ENCODE measurements around the gene PIP5K1A.
"Not testable (repeated sequence)": the region's sequence is repeated elsewhere in the genome, so short reads cannot be mapped to it uniquely, and the experiment has no call there.

Gene PIP5K1A

DNA sequence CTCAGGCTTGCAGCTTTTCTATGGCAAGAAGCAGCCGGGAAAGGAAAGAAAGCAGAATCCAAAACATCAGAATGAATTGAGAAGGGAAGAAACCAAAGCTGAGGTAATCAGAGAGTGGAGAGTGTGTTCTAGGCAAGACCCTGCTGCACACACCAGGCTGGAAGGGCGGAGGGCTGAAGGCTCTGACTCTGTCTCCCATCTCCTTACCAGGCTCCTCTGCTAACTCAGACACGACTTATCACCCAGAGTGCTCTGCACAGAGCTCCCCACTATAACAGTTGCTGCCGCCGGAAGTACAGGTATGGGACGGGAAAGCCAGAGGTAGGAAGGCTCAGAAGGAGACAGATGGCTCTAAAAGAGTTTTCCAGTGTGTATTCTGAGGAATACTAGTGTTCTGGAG lies 31.2 kb upstream of the PIP5K1A start:
- H3K27me3 ChIP-seq (ENCODE audit: control insufficient read depth, insufficient read depth, low read length), result no peaks in the 10 kb centered on the region
- H3K27ac ChIP-seq (ENCODE audit: low read length), result no peak overlapping the region
- H3K9ac ChIP-seq (ENCODE audit: low read length), result peak overlapping the region; percentile 87
- H3K9me3 ChIP-seq (ENCODE audit: control insufficient read depth, low read depth, low read length), result no peaks in the 10 kb centered on the region
- peaks cover 10% of the 10 kb centered on the region for H3K4me1 ChIP-seq (ENCODE audit: control insufficient read depth, low read depth, low read length)
- H3K36me3 ChIP-seq (ENCODE audit: control insufficient read depth, low read depth, low read length), result peaks cover 12% of the 10 kb centered on the region
- H3K4me3 ChIP-seq (ENCODE audit: low read length), result peak overlapping the region; percentile 91

GRCh38 chr1:151171190-151171589 lies 27.2 kb upstream of the PIP5K1A start:
- H3K27me3 ChIP-seq (ENCODE audit: control insufficient read depth, insufficient read depth, low read length), result no peaks in the 10 kb centered on the region
- H3K36me3 ChIP-seq (ENCODE audit: control insufficient read depth, low read depth, low read length), result peaks cover 22% of the 10 kb centered on the region
- no peak overlapping the region for H3K4me3 ChIP-seq (ENCODE audit: low read length)
- no peak overlapping the region for H3K9ac ChIP-seq (ENCODE audit: low read length)
- no peaks in the 10 kb centered on the region for H3K9me3 ChIP-seq (ENCODE audit: control insufficient read depth, low read depth, low read length)
- H3K27ac ChIP-seq (ENCODE audit: low read length), result no peak overlapping the region
- H3K4me1 ChIP-seq (ENCODE audit: control insufficient read depth, low read depth, low read length), result peaks cover 3% of the 10 kb centered on the region

GRCh38 chr1:151175041-151175741 lies 23.2 kb upstream of the PIP5K1A start:
- Histone ChIP-seq H3K27ac (ENCODE audit: low read length) (no peak overlapping the region), H3K27me3 (ENCODE audit: control insufficient read depth, insufficient read depth, low read length) (no peaks in the 10 kb centered on the region), H3K36me3 (ENCODE audit: control insufficient read depth, low read depth, low read length) (peaks cover 39% of the 10 kb centered on the region), H3K4me3 (ENCODE audit: low read length) (no peak overlapping the region), H3K9me3 (ENCODE audit: control insufficient read depth, low read depth, low read length) (no peaks in the 10 kb centered on the region), H3K4me1 (ENCODE audit: control insufficient read depth, low read depth, low read length) (no peaks in the 10 kb centered on the region), H3K9ac (ENCODE audit: low read length) (no peak overlapping the region)

- Histone ChIP-seq H3K36me3 (ENCODE audit: control insufficient read depth, low read depth, low read length) (peaks cover 45% of the 10 kb centered on the region), H3K27ac (ENCODE audit: low read length) (no peak within 1 kb of the TSS), H3K9ac (ENCODE audit: low read length) (no peak within 1 kb of the TSS), H3K4me1 (ENCODE audit: control insufficient read depth, low read depth, low read length) (no peaks in the 10 kb centered on the region), H3K9me3 (ENCODE audit: control insufficient read depth, low read depth, low read length) (no peaks in the 10 kb centered on the region), H3K4me3 (ENCODE audit: low read length) (no peak within 1 kb of the TSS), H3K27me3 (ENCODE audit: control insufficient read depth, insufficient read depth, low read length) (no peaks in the 10 kb centered on the region)
Measured at GRCh38 chr1:151175863-151176262, 22.5 kb upstream of the PIP5K1A start, which contains the start of gene TMOD4. Gene TMOD4 (minus strand): TSS chr1:151175981. CDS start chr1:151174875, 1,106 bp downstream.

- Histone ChIP-seq H3K9ac (ENCODE audit: low read length) (no peak overlapping the region), H3K27ac (ENCODE audit: low read length) (no peak overlapping the region), H3K9me3 (ENCODE audit: control insufficient read depth, low read depth, low read length) (no peaks in the 10 kb centered on the region), H3K27me3 (ENCODE audit: control insufficient read depth, insufficient read depth, low read length) (no peaks in the 10 kb centered on the region), H3K36me3 (ENCODE audit: control insufficient read depth, low read depth, low read length) (peaks cover 52% of the 10 kb centered on the region), H3K4me3 (ENCODE audit: low read length) (no peak overlapping the region), H3K4me1 (ENCODE audit: control insufficient read depth, low read depth, low read length) (no peaks in the 10 kb centered on the region)
Measured at GRCh38 chr1:151176514-151177045, 21.8 kb upstream of the PIP5K1A start.

- Histone ChIP-seq H3K4me3 (ENCODE audit: low read length) (no peak overlapping the region), H3K27ac (ENCODE audit: low read length) (no peak overlapping the region), H3K9me3 (ENCODE audit: control insufficient read depth, low read depth, low read length) (no peaks in the 10 kb centered on the region), H3K27me3 (ENCODE audit: control insufficient read depth, insufficient read depth, low read length) (no peaks in the 10 kb centered on the region), H3K36me3 (ENCODE audit: control insufficient read depth, low read depth, low read length) (peaks cover 46% of the 10 kb centered on the region), H3K9ac (ENCODE audit: low read length) (no peak overlapping the region), H3K4me1 (ENCODE audit: control insufficient read depth, low read depth, low read length) (peaks cover 3% of the 10 kb centered on the region)
Measured at GRCh38 chr1:151184211-151184610, 14.1 kb upstream of the PIP5K1A start.

GRCh38 chr1:151187205-151187604 lies 11.1 kb upstream of the PIP5K1A start:
- Histone ChIP-seq H3K4me1 (ENCODE audit: control insufficient read depth, low read depth, low read length) (peaks cover 3% of the 10 kb centered on the region), H3K4me3 (ENCODE audit: low read length) (no peak overlapping the region), H3K36me3 (ENCODE audit: control insufficient read depth, low read depth, low read length) (peaks cover 29% of the 10 kb centered on the region)

DNA sequence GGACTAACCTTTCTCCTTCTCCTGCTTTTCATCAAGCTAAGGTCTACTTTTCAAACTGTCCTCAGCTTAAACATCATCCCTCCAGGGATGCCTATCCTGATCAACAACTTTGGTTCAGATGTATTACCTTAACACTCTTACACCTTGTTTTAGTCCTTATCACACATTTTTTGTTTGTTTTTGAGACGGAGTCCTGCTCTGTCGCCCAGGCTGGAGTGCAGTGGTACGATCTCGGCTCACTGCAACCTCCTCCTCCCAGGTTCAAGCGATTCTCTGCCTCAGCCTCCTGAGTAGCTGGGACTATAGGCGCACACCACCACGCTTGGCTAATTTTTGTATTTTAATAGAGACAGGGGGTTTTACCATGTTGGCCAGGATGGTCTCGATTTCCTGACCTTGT lies 9.7 kb upstream of the PIP5K1A start:
- H3K27ac ChIP-seq (ENCODE audit: low read length); H3K4me1 ChIP-seq (ENCODE audit: control insufficient read depth, low read depth, low read length); H3K9me3 ChIP-seq (ENCODE audit: control insufficient read depth, low read depth, low read length); H3K27me3 ChIP-seq (ENCODE audit: control insufficient read depth, insufficient read depth, low read length): not testable (repeated sequence)
- Histone ChIP-seq H3K4me3 (ENCODE audit: low read length) (peak overlapping the region; percentile 98), H3K36me3 (ENCODE audit: control insufficient read depth, low read depth, low read length) (peaks cover 19% of the 10 kb centered on the region), H3K9ac (ENCODE audit: low read length) (peak overlapping the region; percentile 97)

More at GRCh38 chr1:151187205-151187604, 11.1 kb upstream of the PIP5K1A start:
- no peak overlapping the region for H3K9ac ChIP-seq (ENCODE audit: low read length)
- H3K9me3 ChIP-seq (ENCODE audit: control insufficient read depth, low read depth, low read length), result no peaks in the 10 kb centered on the region
- no peaks in the 10 kb centered on the region for H3K27me3 ChIP-seq (ENCODE audit: control insufficient read depth, insufficient read depth, low read length)
- H3K27ac ChIP-seq (ENCODE audit: low read length), result no peak overlapping the region

DNA sequence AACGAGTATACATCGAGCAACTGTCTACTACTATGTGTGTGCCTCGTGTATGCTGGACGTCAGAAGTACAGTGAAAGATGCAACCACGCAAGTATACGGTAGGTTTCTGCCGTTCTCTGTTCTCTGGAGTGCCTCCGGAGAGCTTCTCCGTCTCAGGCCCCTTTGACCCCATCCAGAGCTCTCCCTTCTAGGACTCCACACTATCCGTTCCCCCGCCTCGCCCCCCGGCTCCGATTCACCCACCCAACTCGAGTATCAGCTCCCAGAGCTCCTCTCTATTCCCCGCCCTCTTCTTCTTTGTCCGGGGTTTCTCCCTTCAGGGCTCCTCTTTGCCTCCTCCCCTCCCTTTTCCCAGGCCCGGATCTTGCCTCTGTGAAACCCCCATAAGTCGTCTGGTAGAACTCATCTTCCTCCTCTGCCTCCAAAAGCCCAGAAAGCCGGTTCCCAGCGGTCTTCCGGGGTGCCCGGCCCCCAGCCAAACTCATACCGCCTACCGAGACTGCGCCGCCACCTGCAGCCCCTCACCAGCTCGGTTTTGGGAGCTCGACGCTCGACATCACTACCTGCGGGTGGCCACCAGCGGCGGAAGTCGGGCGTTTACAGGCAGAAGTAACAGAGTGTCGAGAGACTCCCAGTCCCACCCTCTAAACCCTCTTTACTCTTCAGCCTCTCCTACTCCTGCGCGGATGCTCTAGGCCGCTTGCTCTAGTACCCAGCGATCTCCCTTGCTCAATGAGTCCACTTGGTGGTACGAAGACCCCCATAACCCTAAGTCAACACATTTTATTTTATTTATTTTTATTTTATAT lies 8.5 kb upstream of the PIP5K1A start, which contains the start of gene VPS72:
Gene VPS72, minus strand, starts transcription at position 561 of the 809 bp plus-strand sequence. Its CDS starts 76 bp downstream, at position 485.
- peaks cover 3% of the 10 kb centered on the region for H3K4me1 ChIP-seq (ENCODE audit: control insufficient read depth, low read depth, low read length)
- peak within 1 kb of the TSS; percentile 97 for H3K9ac ChIP-seq (ENCODE audit: low read length)
- H3K27me3 ChIP-seq (ENCODE audit: control insufficient read depth, insufficient read depth, low read length), result no peaks in the 10 kb centered on the region
- peaks cover 10% of the 10 kb centered on the region for H3K36me3 ChIP-seq (ENCODE audit: control insufficient read depth, low read depth, low read length)
- peak within 1 kb of the TSS; percentile 88 for H3K27ac ChIP-seq (ENCODE audit: low read length)
- H3K4me3 ChIP-seq (ENCODE audit: low read length), result peak within 1 kb of the TSS; percentile 98
- H3K9me3 ChIP-seq (ENCODE audit: control insufficient read depth, low read depth, low read length), result no peaks in the 10 kb centered on the region

DNA sequence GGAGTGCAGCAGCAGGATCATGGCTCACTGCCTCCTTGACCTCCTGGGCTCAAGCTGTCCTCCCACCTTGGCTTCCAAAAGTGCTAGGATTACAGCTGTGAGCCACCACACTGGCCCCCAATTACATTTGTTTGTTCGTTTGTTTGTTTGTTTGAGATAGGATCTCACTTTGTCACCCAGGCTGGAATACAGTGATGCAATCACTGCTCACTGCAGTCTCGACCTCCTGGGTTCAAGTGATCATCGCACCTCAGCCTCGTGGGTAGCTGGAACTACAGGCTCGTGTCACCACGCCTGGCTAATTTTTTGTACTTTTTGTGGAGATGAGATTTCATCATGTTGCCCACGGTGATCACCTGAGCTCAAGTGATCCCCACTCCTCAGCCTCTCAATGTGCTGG lies 6.3 kb upstream of the PIP5K1A start:
- Histone ChIP-seq H3K36me3 (ENCODE audit: control insufficient read depth, low read depth, low read length) (no peaks in the 10 kb centered on the region), H3K4me3 (ENCODE audit: low read length) (no peak overlapping the region), H3K9ac (ENCODE audit: low read length) (no peak overlapping the region), H3K27me3 (ENCODE audit: control insufficient read depth, insufficient read depth, low read length) (no peaks in the 10 kb centered on the region), H3K4me1 (ENCODE audit: control insufficient read depth, low read depth, low read length) (peaks cover 3% of the 10 kb centered on the region), H3K9me3 (ENCODE audit: control insufficient read depth, low read depth, low read length) (no peaks in the 10 kb centered on the region), H3K27ac (ENCODE audit: low read length) (no peak overlapping the region)

DNA sequence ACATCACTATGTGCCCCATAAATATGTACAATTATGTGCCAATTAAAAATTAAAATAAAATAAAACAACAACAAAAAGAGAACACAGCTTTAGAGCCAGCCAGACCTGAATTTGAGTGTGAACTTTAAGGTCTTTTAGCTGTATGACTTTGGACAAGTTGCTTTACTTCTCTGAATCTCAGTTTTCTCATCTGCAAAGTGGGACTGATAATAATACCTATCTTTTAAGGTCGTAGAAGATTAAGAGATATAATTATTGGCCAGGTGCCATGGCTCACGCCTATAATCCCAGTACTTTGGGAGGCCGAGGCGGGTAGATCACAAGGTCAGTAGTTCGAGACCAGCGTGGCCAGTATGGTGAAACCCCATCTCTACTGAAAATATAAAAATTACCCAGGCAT lies 5.0 kb upstream of the PIP5K1A start:
- H3K27me3 ChIP-seq (ENCODE audit: control insufficient read depth, insufficient read depth, low read length), result no peaks in the 10 kb centered on the region
- no peak overlapping the region for H3K4me3 ChIP-seq (ENCODE audit: low read length)
- H3K9me3 ChIP-seq (ENCODE audit: control insufficient read depth, low read depth, low read length), result no peaks in the 10 kb centered on the region
- H3K4me1 ChIP-seq (ENCODE audit: control insufficient read depth, low read depth, low read length), result peaks cover 8% of the 10 kb centered on the region
- no peaks in the 10 kb centered on the region for H3K36me3 ChIP-seq (ENCODE audit: control insufficient read depth, low read depth, low read length)
- H3K27ac ChIP-seq (ENCODE audit: low read length), result no peak overlapping the region
- H3K9ac ChIP-seq (ENCODE audit: low read length), result no peak overlapping the region
